ENCODE results near the gene JPH4.

The JPH4 gene

DNA sequence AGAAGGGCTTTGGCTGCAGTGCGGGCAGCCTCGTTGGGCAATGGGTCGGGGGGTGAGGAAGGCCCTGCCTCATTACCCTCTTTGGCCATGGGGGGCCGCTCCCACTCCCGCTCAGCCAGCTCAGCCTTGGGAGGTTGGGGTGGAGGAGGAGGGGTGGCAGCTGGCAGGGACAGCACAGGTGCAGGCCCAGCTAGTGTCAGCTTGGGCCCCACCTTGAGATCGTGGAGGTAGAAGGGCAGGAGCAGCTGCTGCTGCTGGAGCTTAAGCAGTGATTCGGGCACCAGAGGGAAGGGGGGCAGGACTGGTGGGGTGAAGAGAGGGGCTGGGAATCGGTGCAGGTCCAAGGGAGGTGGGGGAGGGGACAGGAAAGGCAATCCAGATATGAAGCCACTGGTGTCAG lies 53.0 kb downstream of the JPH4 start:
- DNase-seq (ENCODE audit: low read depth) = no peak

DNA sequence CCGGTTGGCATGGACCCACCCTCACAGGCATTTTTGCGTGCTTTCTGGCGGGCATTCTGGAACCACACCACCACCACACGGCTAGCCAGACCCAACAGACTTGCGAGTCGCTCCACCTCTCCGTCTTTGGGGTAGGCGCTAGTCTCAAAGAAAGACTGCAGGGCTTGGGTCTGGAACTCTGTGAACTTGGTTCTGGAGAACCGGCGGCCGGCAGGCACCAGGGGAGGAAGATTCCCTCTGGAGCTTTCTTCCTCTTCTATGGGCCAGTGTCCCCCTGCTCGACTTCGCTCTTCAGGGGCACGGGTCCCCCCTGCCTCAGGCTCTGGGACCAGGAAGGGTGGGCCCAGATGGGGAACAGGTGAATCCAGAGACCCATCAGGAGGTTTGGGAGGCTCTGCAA lies 53.6 kb downstream of the JPH4 start:
- no peak for DNase-seq (ENCODE audit: low read depth)

DNA sequence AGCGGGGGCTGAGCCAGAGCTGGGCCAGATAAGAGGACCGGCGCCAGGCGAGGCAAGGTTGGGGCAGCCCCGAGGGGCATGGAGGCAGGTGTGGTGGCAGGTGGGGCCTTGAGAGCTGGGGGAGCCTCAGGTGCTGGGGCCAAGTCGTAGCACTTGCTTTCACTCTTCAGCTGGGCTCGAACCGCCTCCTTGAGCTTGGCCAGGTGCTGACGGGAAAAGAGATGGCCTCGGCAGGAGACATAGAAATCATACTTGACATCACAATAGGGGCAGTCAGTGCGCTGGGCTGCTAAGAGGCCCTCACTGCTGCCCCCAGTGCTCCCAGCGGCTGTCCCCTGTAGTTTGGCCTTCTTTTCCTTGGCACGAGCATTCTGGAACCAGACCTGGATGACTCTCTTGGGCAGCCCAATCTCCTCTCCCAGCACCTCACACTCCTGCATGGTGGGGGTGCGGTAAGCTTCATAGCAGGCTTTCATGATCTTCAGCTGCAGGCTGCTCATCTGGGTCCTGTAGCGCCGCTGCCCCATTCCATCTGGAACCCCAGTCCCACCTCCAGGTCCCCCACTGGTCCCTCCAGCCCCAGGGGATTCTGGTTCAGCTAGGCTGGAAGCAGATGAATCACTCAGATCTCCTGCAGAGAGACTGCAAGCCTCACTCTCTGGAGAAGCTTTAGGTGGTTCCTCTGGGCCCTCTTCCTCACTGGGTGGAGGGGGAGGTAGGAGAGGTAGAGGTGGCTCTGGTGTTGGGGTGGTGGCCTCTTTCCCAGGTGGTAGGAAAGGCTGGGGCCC lies 55.2 kb downstream of the JPH4 start:
- DNase-seq (ENCODE audit: low read depth) = no peak

DNA sequence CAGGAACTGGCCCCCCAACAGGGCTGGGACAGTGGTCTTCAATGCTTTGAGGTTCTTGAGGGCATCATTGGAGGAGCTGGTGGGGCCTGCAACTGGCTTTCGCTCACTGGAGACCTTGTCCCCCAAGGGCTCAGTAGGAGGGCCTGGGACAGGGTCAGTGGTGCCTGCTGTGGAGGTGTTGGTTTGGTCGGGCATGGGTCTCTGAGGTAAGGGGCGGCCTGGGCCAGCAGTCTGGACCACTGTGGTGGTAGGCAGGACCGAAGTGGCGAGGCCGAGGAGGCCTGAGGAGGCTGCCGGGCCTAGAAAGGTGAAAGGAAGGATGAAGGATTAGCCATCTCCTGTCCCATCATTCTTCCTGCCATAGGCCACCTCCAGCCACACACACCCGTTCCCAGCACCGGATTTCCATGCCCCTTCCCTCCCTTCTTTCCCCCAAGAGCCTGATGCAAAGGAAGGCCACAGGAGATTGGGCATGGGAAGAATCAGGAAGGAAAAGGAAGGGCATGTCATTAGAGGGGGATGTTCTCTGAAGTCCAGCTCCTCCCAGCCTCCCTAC lies 55.9 kb downstream of the JPH4 start:
- no peak for DNase-seq (ENCODE audit: low read depth)

DNA sequence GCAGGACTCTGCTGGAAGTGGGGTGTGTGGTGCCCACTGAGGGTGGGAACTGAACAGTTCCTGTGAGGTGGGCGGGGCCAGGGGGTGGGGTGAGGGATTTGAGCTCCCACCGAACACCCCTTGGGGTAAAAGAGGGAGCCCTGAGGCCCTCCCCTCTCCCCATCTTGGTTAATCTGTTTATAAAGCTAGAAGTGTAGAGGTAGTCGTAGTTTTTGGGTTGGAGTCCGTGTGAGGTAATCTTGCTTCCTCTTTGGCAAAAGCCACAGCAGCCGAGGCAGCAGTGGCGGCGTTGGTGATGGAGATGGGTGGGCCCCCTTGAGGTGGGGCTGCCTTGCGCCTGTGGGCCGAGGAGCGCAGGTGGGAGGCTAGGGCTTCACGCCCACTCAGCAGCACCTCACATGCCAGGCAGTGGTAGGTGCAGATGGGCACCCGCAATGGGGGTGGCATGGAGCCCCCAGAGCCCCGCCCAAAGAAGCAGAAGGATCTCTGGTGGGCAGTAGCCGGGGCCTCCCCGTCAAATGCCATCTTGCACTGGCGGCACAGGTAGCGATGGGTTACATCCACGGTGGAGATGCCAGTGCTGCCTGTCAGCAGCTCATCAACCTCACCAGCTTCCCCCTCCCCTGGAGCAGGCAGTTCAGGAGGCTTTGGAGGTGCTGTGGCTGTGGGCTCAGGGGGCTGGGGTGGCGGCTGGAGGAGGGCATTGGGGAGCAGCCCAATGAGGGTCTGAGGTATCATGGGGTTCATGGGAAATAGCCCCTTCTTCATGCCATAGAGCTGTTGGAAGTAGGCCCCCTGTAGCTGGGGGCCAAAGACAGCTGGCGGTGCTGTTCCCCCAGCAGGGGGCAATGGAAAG lies 56.6 kb downstream of the JPH4 start:
- no peak for DNase-seq (ENCODE audit: low read depth)

DNA sequence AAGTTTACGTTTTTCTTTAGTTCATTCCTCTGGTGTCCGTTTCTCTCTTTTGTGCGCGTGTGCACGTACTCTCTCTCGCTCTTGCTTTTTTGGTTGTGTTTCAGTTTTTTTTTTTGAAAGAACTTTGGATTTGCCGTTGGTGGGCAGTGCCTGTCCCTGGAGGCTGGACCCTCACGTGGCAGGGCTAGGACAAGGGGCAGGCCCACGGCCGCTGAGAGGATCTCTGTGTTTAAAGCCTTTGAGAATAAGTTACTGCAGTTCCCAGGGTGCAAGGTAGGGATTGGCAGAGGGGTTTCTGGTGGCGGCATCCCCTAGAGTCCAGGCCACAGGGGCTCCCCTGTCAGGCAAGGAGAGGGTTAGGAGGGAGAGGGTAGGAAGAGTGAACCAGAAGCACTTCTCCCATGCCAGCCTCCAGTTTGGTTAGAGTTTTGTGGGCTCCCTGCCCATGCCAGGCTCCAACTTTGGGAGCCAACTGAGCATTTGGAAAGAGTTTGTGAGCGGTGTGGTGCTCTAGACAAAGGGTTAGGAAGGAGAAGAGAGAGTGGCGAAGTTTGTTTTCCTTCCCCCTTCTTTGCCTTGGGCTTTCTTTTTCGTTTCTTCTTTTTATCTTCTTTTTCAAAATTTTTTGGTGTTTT lies 57.6 kb downstream of the JPH4 start:
- no peak for DNase-seq (ENCODE audit: low read depth)

DNA sequence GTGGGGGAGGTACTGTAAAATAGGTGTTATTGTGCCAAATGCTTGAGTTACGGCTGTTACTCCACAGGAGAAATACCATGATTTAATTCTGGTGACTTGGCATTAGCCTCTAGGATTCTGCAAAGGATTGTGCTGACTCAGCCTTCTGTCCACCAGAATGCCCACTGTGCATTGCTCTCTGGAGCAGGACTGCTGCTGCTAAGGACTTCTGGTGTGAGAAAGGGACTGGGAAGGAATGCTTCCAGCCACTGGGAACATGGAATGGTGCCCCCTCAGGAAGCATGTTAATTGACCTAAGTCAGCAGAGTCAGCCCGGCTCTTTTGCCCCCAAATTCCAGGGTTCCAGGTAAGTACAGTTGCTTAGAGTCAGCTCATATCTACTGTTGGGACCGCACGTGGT lies 59.9 kb downstream of the JPH4 start:
- DNase-seq (ENCODE audit: low read depth) = no peak
